HUDEP-2 (cell line): Measurements from ENCODE around the gene MX1.

ENCODE experiments used
- DNase-seq, 76 experiments: peaks; one replicate each; lab custom pipeline; 2025; ENCODE audit not compliant: unreplicated experiment in 76 of 76; lab: John Stamatoyannopoulos, UW

The MX1 gene

DNA sequence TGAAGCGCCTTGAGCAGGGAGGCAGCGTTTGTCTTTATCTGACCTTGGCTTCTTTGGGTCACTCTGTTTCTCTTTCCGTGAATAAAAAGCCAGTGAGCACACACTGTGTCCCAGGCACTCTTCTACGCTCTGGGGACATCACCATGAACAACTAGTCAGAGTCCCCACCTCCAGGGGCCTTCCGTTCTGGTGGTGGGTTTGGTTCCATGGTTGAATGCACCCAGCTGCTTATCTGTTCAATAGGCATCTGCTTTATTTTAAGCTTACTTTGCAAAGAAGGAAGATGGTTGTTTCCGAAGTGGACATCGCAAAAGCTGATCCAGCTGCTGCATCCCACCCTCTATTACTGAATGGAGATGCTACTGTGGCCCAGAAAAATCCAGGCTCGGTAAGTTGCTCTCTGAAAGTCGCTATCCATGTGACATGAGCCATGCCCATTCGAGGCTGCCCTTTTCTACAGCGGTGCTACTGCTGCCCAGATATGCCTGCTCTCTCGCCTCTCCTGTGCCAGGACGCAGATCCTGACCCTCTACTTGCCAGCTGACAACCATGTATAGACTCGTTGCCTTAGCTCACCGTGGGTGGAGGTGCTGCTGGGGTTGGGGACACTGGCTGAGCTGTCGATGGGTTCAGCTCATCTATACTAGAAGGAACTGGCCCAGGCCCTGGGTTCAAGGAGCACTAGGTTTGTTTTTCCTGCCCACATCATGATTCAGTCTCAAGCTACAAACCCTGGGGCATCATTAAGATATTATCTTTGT, 5.9 kb downstream of the MX1 start:
- no peak for DNase-seq

GRCh38 chr21:41432562-41433460, 6.8 kb downstream of the MX1 start:
- DNase-seq: no peak

DNA sequence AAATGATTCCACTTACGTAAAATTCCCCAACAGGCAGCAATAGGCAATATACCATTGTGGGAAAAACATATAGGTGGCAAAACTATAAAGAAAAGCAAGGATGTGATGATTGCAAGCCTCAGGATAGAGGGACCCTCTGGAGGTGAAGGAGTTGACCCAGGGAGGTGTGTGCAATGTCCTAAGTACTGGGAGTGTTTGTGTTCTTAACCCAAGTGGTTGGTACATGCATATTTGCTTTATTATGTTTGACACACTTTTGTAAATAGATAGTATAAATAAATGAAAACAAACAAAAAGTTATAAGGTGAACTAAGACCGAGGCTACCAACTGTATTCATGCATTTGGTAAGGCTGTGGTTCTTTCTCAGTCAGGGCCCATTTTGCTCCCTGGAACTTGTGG, 7.5 kb downstream of the MX1 start:
- no peak for DNase-seq

GRCh38 chr21:41435706-41436105, 9.7 kb downstream of the MX1 start:
- DNase-seq: no peak

GRCh38 chr21:41437729-41438128, 11.7 kb downstream of the MX1 start:
- no peak for DNase-seq

- no peak for DNase-seq
Measured at GRCh38 chr21:41438425-41439113, 12.5 kb downstream of the MX1 start.

- DNase-seq: no peak
Measured at GRCh38 chr21:41439248-41439647, 13.2 kb downstream of the MX1 start.

GRCh38 chr21:41441546-41441945, 15.5 kb downstream of the MX1 start:
- no peak for DNase-seq

DNA sequence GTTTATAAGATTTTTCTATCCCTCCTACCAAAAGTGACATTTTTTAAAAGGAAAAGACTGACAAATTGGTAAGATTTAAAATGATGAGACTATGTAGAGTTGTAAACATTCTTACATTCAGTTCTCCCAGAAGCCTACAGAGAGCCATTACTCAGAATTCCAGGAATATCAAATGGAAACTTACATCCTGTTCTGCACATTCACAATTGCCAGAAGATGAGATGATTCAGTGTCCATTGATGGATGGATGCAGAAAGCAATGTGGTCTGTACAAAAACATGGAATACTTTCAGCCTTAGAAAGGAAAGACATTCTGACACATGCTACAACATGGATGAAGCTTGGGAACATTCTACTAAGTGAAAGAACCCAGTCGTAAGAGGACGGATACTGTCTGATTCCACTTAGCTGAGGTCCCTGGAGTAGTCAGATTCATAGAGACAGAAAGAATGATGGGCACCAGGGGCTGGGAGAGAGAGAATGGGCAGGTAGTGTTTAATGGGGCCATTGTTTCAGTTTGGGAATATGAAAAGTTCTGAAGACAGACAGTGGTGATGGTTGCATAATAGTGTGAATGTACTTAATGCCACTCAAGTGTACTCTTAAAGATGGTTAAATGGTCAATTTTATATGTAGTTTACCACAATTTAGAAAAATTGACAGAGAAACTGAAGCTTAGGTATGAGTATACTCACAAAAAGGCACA, 16.6 kb downstream of the MX1 start:
- DNase-seq: no peak

DNA sequence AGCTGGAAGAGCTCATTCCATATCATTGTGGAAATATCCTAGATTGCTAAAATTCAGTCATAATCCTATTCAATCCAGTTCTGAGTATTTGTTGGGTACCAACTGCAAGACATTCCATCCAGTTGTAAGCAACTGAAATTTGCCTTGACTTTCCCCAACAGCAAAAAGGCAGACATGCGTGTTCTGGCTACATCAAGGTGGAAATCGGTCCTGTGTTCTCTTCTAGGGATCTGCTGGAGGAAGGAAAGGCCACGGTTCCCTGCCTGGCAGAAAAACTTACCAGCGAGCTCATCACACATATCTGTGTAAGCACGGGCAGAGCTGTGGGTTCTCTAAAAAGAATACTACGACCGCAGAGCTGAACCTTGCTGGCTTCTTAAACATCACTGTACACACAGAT, 17.5 kb downstream of the MX1 start:
- DNase-seq: no peak

DNA sequence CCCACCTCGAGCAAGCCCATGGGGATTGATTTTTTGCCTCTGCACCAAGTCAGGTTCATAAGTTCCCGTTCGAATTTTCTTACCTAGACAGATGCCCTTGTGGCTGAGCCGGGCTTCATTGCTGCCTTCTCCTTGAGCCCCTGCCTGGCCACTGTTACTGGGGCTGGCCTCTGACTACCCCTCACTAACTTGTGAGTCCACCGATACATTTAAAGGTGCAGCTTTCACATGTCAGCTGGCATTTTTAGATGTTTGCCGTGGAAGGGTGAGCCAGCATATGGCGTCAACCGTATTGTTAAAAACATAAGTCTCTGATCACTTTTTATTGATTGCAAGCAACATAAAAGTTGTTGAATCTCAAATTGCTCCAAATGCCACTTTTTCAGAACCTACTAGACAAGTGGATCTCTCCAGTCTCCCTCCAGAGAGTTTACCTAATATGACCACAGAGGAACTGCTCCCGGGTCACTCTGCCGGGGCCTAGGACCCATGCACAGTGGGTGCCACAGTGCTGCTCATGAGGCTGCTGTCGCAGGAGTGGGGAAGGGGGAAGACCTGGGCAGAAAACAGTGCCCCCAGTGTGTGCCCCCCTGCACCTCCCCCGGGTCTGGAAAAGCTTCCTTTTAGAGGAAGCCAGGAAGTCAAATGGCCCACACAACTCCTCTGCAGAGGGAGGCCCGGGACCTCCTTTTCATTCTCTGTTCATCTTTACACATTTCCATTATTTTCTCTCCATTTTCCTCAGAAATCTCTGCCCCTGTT, 18.8 kb downstream of the MX1 start:
- DNase-seq: no peak

DNA sequence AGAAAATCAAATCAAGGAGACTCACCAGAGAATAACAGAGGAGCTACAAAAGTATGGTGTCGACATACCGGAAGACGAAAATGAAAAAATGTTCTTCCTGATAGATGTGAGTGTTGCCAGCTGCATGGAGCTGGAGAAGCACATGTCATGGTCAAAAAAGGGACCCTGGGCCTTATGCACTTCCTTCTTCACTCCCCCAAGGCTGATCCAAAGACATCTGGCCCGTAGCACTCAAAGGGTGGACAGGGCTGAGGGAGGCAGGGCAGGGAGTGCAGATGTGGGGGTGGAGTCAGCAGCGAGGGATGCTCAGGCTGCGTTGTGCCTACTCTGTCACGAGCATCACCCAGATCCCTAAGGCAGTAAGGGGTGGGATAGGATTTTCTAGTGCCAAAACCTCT, 19.4 kb downstream of the MX1 start:
- DNase-seq: no peak

- no peak for DNase-seq
Measured at GRCh38 chr21:41446586-41446985, 20.5 kb downstream of the MX1 start.

GRCh38 chr21:41447356-41447755, 21.3 kb downstream of the MX1 start:
- DNase-seq: no peak

DNA sequence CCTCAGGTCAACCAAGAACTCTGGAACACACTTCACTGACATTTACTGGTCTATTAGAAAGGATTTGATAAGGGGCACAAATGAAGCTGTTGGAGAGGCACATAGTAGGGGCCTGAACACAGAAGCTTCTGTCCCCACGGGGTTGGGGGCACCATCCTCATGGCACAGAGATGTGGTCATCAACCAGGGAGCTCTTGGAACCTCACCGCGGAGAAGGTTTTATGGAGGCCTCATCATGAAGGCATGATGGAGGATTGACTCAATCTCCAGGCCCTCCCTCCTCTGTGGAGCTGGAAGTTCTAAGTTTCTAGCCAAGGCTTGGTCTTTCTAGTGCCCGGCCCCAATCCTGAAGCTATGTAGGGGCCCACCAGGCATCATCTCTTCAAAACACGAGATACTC, 23.6 kb downstream of the MX1 start:
- DNase-seq: no peak

DNA sequence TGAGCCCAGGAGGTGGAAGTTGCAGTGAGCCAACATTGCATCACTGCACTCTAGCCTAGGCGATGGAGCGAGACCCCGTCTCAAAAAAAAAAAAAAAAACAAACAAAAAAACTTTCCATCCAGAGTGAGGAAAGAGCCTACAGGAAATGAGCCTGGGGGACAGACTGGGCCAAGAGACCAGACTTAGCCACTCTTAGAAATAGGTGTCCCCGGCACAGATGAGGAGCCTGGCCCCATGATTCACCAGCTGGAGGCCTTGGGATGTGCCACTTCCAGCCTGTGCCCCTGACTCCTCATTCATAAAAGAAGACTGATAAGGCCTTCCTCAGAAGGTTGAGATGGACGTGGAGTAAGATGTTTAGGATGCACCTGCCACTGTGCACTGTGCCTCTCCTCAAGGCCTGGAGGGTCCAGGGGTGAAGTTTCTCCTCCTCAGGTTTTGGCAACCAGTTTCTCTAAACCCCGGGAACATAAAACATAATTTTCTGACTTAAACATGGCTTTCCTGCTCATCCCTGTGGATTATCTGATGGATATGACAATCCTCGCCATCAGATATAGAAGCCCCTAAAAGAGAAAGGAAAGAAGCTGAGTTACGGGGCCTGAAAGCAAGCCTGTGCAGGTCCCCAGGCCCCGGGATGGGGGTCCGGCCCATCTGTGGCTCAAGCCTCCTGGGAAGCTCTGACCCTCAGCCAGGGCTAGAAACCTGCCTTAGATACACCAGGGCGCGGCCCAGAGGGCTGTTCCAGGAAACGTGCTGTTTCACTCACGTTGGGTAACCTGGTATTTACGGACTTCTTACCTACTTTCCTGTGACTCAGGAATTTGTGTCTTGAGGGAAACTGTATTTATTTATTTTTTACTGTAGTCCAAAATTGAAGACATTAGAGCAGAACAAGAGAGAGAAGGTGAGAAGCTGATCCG, 26.0 kb downstream of the MX1 start:
- DNase-seq: no peak

- DNase-seq: no peak
Measured at GRCh38 chr21:41453198-41453597, 27.2 kb downstream of the MX1 start.

DNA sequence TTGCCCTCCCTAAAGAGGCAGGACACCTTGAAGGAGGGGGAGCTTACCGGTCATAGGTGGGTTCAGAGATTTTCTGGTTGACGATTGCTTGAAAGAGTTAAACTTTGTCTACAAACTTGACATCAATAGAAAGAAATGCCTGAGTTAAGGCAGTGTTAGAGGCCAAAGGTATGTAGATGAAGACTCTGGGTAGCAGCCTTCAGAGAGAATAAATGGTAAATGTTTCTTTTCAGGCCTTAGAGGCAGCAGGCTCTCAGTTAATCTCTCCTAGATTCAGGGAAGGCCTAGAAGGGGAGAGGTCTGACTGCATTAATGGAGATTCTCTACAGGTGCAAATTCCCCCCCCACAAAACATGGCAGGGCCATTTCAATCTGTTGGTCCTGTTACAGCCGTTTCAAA, 27.7 kb downstream of the MX1 start:
- DNase-seq: no peak

- no peak for DNase-seq
Measured at GRCh38 chr21:41458121-41458520, 32.1 kb downstream of the MX1 start.
